B cell (primary cell): ENCODE results near the gene NOL12. TPM values are rescaled to one million over a fixed set of nuclear protein-coding genes. Genes with fewer than 3 reads are reported as not detected.

Experiments
- ATAC-seq: fragments of 200-7000 bp; cut with Tn5 transposase; one replicate; pipeline ENCODE4 v1.10.0; 2021; ENCODE audit warnings: low read depth, mild to moderate bottlenecking, moderate number of reproducible peaks, moderate library complexity
- CTCF ChIA-PET: fragments of 350-600 bp; sonication (Branson Sonifier 250); formaldehyde crosslinking; loops from one replicate; lab custom pipeline; 2021; ENCODE audit warnings: antibody characterized with exemption, inconsistent platforms; lab: Charles Lee
- POLR2A ChIA-PET: fragments of 350-600 bp; sonication (Branson Sonifier 250); formaldehyde crosslinking; loops from one replicate; lab custom pipeline; 2021; ENCODE audit warnings: antibody characterized with exemption; lab: Charles Lee
- DNase-seq: peaks from one replicate; pipeline ENCODE4 v3.0.0; 2013
- H2AFZ ChIP-seq: 2 replicates; pipeline ENCODE4 v1.6.1; 2012; ENCODE audit warnings: mild to moderate bottlenecking, low read depth, low read length; ENCODE audit not compliant: insufficient read depth, poor library complexity, severe bottlenecking
- H3K27ac ChIP-seq, 2 donors: 1 replicate in 1 of 2; 2 replicates in 1 of 2; pipeline ENCODE4 v1.5.1; 2012 to 2013; ENCODE audit warnings: low read length in 2 of 2, mild to moderate bottlenecking in 2 of 2, moderate library complexity in 1 of 2
- H3K27me3 ChIP-seq, 4 experiments: fragments of 200-600 bp in 1 of 4; sonication (generic) in 1 of 4; replicated peaks in 1 of 4; 1 replicate in 2 of 4; 2 replicates in 2 of 4; pipeline versions ENCODE4 v1.6.1 to v1.7.0; 2013 to 2016; ENCODE audit warnings: low read length in 3 of 4, mild to moderate bottlenecking in 2 of 4, mixed read lengths in 1 of 4, moderate library complexity in 1 of 4; ENCODE audit not compliant: insufficient read depth in 4 of 4, control insufficient read depth in 3 of 4; ENCODE audit errors: control extremely low read depth in 1 of 4
- H3K36me3 ChIP-seq, 2 experiments: replicated peaks in 1 of 2; 1 replicate in 1 of 2; 2 replicates in 1 of 2; pipeline versions ENCODE4 v1.6.1 to v1.7.1; 2013; ENCODE audit warnings: low read length in 1 of 2; ENCODE audit not compliant: insufficient read depth in 2 of 2, control insufficient read depth in 1 of 2; ENCODE audit errors: control extremely low read depth in 1 of 2, extremely low read depth in 1 of 2
- H3K4me1 ChIP-seq, 2 donors: fragments of 200-600 bp in 1 of 2; sonication (generic) in 1 of 2; 1 replicate in 1 of 2; 2 replicates in 1 of 2; pipeline versions ENCODE4 v1.5.1 to v1.6.1; 2013 to 2017; ENCODE audit warnings: low read length in 2 of 2; ENCODE audit not compliant: control insufficient read depth in 2 of 2, insufficient read depth in 2 of 2
- H3K4me2 ChIP-seq: replicated peaks from 2 replicates; pipeline ENCODE3; 2012; ENCODE audit warnings: mild to moderate bottlenecking, low read depth, low read length; ENCODE audit not compliant: poor library complexity, severe bottlenecking
- H3K4me3 ChIP-seq, 5 experiments: fragments of 200-600 bp in 1 of 5; sonication (generic) in 1 of 5; 1 replicate in 3 of 5; 2 replicates in 2 of 5; pipeline versions ENCODE4 v1.5.1 to v1.7.0; 2011 to 2016; ENCODE audit warnings: low read length in 4 of 5, mild to moderate bottlenecking in 4 of 5, low read depth in 2 of 5, control low read depth in 1 of 5, moderate library complexity in 1 of 5; ENCODE audit not compliant: insufficient read depth in 1 of 5; ENCODE audit errors: control extremely low read depth in 1 of 5, extremely low read depth in 1 of 5
- H3K79me2 ChIP-seq: fragments of 200-600 bp; sonication (generic); one replicate; pipeline ENCODE4 v1.6.0; 2016; ENCODE audit warnings: low read length; ENCODE audit not compliant: control insufficient read depth, insufficient read depth
- H3K9ac ChIP-seq: fragments of 200-600 bp; sonication (generic); 2 replicates; pipeline ENCODE4 v1.6.1; 2017; ENCODE audit warnings: mild to moderate bottlenecking, low read length, moderate library complexity
- H3K9me3 ChIP-seq, 3 donors: one replicate each; pipeline versions ENCODE4 v1.6.1 to v1.7.1; 2013; ENCODE audit warnings: low read length in 2 of 3; ENCODE audit not compliant: control insufficient read depth in 2 of 3, insufficient read depth in 1 of 3; ENCODE audit errors: control extremely low read depth in 1 of 3
- H4K20me1 ChIP-seq: 2 replicates; pipeline ENCODE4 v1.6.0; 2012; ENCODE audit warnings: mild to moderate bottlenecking, low read length; ENCODE audit not compliant: insufficient read depth, control insufficient read depth, poor library complexity, severe bottlenecking
- H3K27ac Mint-ChIP-seq: one replicate; pipeline ENCODE4 v1.8.0; 2021; ENCODE audit warnings: mixed read lengths
- H3K27me3 Mint-ChIP-seq: one replicate; pipeline ENCODE4 v1.8.0; 2021; ENCODE audit warnings: mixed read lengths
- H3K4me1 Mint-ChIP-seq: one replicate; pipeline ENCODE4 v1.8.0; 2021; ENCODE audit warnings: mixed read lengths
- H3K4me3 Mint-ChIP-seq: one replicate; pipeline ENCODE4 v1.8.0; 2021; ENCODE audit warnings: mixed read lengths
- H3K9me3 Mint-ChIP-seq: one replicate; pipeline ENCODE4 v1.8.0; 2022; ENCODE audit warnings: mixed read lengths; ENCODE audit not compliant: insufficient read depth
- EZH2 ChIP-seq: IDR thresholded peaks from 2 replicates; pipeline ENCODE4 v1.6.1; 2012; ENCODE audit warnings: borderline replicate concordance, low read depth, mild to moderate bottlenecking, moderate library complexity, low read length; ENCODE audit not compliant: insufficient read depth, poor library complexity, severe bottlenecking
- WGBS: methylation state at CpG from one replicate; pipeline ENCODE4 v1.1.5; 2013; ENCODE audit warnings: missing lambda C conversion rate; ENCODE audit not compliant: insufficient coverage; 5-methylcytosine and 5-hydroxymethylcytosine counted together
- intact Hi-C: fragments of 100-400 bp; cut with micrococcal nuclease; formaldehyde crosslinking; loops from one replicate; pipeline ENCODE4 v1.10.0; 2022
- polyA plus RNA-seq: library from polyadenylated mRNA; depleted of rRNA; stranded (reverse); fragments of >200 nt; gene quantifications from 2 replicates; pipeline ENCODE4 v1.2.3, GENCODE V29; 2012
- total RNA-seq, 2 donors: library from RNA; stranded (reverse); fragments of 120-200 nt in 1 of 2; gene quantifications; 1 replicate in 1 of 2; 2 replicates in 1 of 2; pipeline versions ENCODE4 v1.2.3 to v1.2.4, GENCODE V29; 2013 to 2022
- TF ChIP-seq, protein P1 (sequence below): fragments of 200-600 bp; IDR thresholded peaks from one replicate; pipeline ENCODE4 v1.8.0; 2022; ENCODE audit warnings: antibody characterized with exemption, mild to moderate bottlenecking

NOL12 gene
- total and polyA plus RNA-seq, 2 donors (not counting 1 experiment from before 2014, with no cell fraction given): 34.7 to 43.1 TPM

DNA sequence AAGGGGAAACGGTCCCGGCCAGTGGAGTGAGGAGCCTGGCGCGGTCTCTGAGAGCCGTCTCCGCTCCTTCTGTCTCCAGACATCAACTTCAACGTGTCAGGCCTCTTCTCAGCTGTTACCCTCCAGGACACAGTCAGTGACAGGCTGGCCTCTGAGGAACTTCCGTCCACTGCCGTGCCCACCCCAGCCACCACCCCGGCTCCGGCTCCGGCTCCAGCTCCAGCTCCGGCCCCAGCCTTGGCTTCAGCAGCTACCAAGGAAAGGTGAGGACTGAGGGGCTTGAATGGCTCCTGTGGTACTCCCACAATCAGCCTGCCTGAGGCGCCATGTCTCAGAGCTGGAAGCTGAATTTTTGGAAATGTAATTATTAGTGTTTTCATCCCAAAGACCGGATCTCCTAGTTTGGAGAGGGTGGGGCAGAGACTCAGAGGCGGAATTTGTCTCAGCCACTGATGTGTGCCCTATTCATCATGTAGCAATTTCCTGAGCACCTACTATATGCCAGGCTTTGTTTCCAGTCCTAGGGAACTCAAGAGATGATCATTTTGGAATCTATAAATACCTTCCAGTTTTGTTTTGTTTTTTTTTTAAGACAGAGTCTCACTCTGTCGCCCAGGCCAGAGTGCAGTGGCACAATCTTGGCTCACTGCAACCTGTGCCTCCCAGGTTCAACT, 35.5 kb upstream of the NOL12 start:
- CTCF ChIA-PET: interaction anchor here (1.2 to 2.0 kb wide), 3 partner anchors 7 to 9 kb away, joined by 3 to 5 read pairs (median 3); partner anchors contain the start of gene PDXP

More for the DNA sequence above, 35.5 kb upstream of the NOL12 start:
- H3K36me3 ChIP-seq: peaks cover 2 to 77% of the 10 kb centered on the region in 2 experiments
- no peak overlapping the region for H2AFZ ChIP-seq
- POLR2A ChIA-PET: no interaction called here
- H3K27me3 Mint-ChIP-seq: no peaks in the 10 kb centered on the region
- intact Hi-C loops: no loop called here
- peaks cover 24% of the 10 kb centered on the region for H3K79me2 ChIP-seq
- DNase-seq (no peak), ATAC-seq (no peak)
- no peaks in the 10 kb centered on the region for H3K9me3 ChIP-seq
- H3K4me3 Mint-ChIP-seq: no peak overlapping the region
- 100% methylated on average over 6 of the region's 17 CpGs for WGBS
- no peak overlapping the region for H3K27ac ChIP-seq
- H3K4me3 ChIP-seq: no peak overlapping the region
- no peak overlapping the region for H3K4me2 ChIP-seq
- H3K27ac Mint-ChIP-seq: no peak overlapping the region
- no peak overlapping the region for H3K9ac ChIP-seq
- H4K20me1 ChIP-seq: no peaks in the 10 kb centered on the region
- no peaks in the 10 kb centered on the region for H3K4me1 Mint-ChIP-seq
- TF ChIP-seq EZH2: no peak
- TF ChIP-seq, protein P1, sequence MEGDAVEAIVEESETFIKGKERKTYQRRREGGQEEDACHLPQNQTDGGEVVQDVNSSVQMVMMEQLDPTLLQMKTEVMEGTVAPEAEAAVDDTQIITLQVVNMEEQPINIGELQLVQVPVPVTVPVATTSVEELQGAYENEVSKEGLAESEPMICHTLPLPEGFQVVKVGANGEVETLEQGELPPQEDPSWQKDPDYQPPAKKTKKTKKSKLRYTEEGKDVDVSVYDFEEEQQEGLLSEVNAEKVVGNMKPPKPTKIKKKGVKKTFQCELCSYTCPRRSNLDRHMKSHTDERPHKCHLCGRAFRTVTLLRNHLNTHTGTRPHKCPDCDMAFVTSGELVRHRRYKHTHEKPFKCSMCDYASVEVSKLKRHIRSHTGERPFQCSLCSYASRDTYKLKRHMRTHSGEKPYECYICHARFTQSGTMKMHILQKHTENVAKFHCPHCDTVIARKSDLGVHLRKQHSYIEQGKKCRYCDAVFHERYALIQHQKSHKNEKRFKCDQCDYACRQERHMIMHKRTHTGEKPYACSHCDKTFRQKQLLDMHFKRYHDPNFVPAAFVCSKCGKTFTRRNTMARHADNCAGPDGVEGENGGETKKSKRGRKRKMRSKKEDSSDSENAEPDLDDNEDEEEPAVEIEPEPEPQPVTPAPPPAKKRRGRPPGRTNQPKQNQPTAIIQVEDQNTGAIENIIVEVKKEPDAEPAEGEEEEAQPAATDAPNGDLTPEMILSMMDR: no peak
- no peaks in the 10 kb centered on the region for H3K9me3 Mint-ChIP-seq
- H3K4me1 ChIP-seq: no peaks in the 10 kb centered on the region
- H3K27me3 ChIP-seq: no peaks in the 10 kb centered on the region
